HuH-7.5 (cell line): ENCODE measurements around the gene ATP10A.

Experiments
- DNase-seq: peaks from one replicate; pipeline ENCODE4 v3.0.0; 2011; ENCODE audit warnings: low spot score

Gene ATP10A

GRCh38 chr15:25863111-25863967, at the start of gene ATP10A:
Gene ATP10A, minus strand, starts transcription at chr15:25863327. Its CDS starts 231 bp downstream, at chr15:25863096.
- DNase-seq, result no peak

- DNase-seq, result no peak
Measured at GRCh38 chr15:25912035-25912434, 48.9 kb upstream of the ATP10A start.

- no peak for DNase-seq
Measured at GRCh38 chr15:25910832-25911231, 47.7 kb upstream of the ATP10A start.

- no peak for DNase-seq
Measured at GRCh38 chr15:25909806-25910205, 46.7 kb upstream of the ATP10A start.

- DNase-seq, result no peak
Measured at GRCh38 chr15:25909325-25909724, 46.2 kb upstream of the ATP10A start.

- DNase-seq, result no peak
Measured at GRCh38 chr15:25905140-25905539, 42.0 kb upstream of the ATP10A start.

GRCh38 chr15:25903024-25903581, 40.0 kb upstream of the ATP10A start:
- DNase-seq, result no peak

- DNase-seq, result no peak
Measured at GRCh38 chr15:25901811-25902605, 38.9 kb upstream of the ATP10A start.

GRCh38 chr15:25900901-25901300, 37.8 kb upstream of the ATP10A start:
- DNase-seq, result no peak

GRCh38 chr15:25900431-25900830, 37.3 kb upstream of the ATP10A start:
- DNase-seq, result no peak

GRCh38 chr15:25899870-25900269, 36.7 kb upstream of the ATP10A start:
- DNase-seq, result no peak

GRCh38 chr15:25897658-25898057, 34.5 kb upstream of the ATP10A start:
- no peak for DNase-seq

GRCh38 chr15:25894371-25894902, 31.3 kb upstream of the ATP10A start:
- no peak for DNase-seq

- DNase-seq, result no peak
Measured at GRCh38 chr15:25893596-25893995, 30.5 kb upstream of the ATP10A start.

GRCh38 chr15:25892126-25892525, 29.0 kb upstream of the ATP10A start:
- no peak for DNase-seq

GRCh38 chr15:25891081-25891480, 28.0 kb upstream of the ATP10A start:
- no peak for DNase-seq

GRCh38 chr15:25890529-25890928, 27.4 kb upstream of the ATP10A start:
- DNase-seq, result no peak

- DNase-seq, result no peak
Measured at GRCh38 chr15:25887870-25888269, 24.7 kb upstream of the ATP10A start.

- no peak for DNase-seq
Measured at GRCh38 chr15:25886498-25887140, 23.5 kb upstream of the ATP10A start.

GRCh38 chr15:25884370-25884769, 21.2 kb upstream of the ATP10A start:
- DNase-seq, result no peak

GRCh38 chr15:25883463-25884259, 20.5 kb upstream of the ATP10A start:
- no peak for DNase-seq
